PC-3 (cell line): ENCODE results near the gene MPZL1. TPM values are rescaled to one million over a fixed set of nuclear protein-coding genes. Genes with fewer than 3 reads are reported as not detected.
"Not testable (repeated sequence)": the region's sequence is repeated elsewhere in the genome, so short reads cannot be mapped to it uniquely, and the experiment has no call there.

Experiments
- ATAC-seq: fragments of 200-7000 bp; cut with Tn5 transposase; 2 replicates; pipeline ENCODE4 v1.9.1; 2020; ENCODE audit warnings: mild to moderate bottlenecking, moderate library complexity
- BruUV-seq: library from RNA; stranded (reverse); fragments of 400-500 nt; replicated peaks from 2 replicates; lab custom pipeline; 2021; lab: Mats Ljungman, UMichigan
- CTCF ChIA-PET: fragments of 300-600 bp; sonication (Branson Sonifier 250); formaldehyde crosslinking; loops from one replicate; lab custom pipeline; 2022; ENCODE audit warnings: antibody characterized with exemption; lab: Charles Lee
- POLR2A ChIA-PET: fragments of 300-600 bp; sonication (Branson Sonifier 250); formaldehyde crosslinking; loops from one replicate; lab custom pipeline; 2022; ENCODE audit warnings: antibody characterized with exemption; ENCODE audit not compliant: unreplicated experiment; lab: Charles Lee
- DNase-seq: peaks from one replicate; pipeline ENCODE4 v3.0.0-alpha.2; 2015
- H2AFZ ChIP-seq: fragments of 300-600 bp; sonication (generic); 2 replicates; pipeline ENCODE4 v1.6.0; 2016; ENCODE audit warnings: antibody characterized with exemption, low read length
- H3F3A ChIP-seq: fragments of 300-600 bp; sonication (generic); one replicate; pipeline ENCODE4 v1.6.0; 2017; ENCODE audit warnings: antibody characterized with exemption, low read length, control low read depth, mild to moderate bottlenecking; ENCODE audit not compliant: unreplicated experiment
- H3K27ac ChIP-seq: fragments of 300-600 bp; sonication (generic); 2 replicates; pipeline ENCODE4 v1.5.1; 2016; ENCODE audit warnings: mild to moderate bottlenecking, low read length
- H3K27me3 ChIP-seq: fragments of 300-600 bp; sonication (generic); 2 replicates; pipeline ENCODE4 v1.6.1; 2016; ENCODE audit warnings: low read length, mixed read lengths
- H3K36me3 ChIP-seq: fragments of 300-600 bp; sonication (generic); 2 replicates; pipeline ENCODE4 v1.6.1; 2016; ENCODE audit warnings: low read depth, mixed run types, low read length, mixed read lengths
- H3K4me1 ChIP-seq: fragments of 300-600 bp; sonication (generic); 2 replicates; pipeline ENCODE4 v1.5.1; 2016; ENCODE audit warnings: low read length; ENCODE audit not compliant: insufficient read depth
- H3K4me2 ChIP-seq: fragments of 300-600 bp; sonication (generic); 2 replicates; pipeline ENCODE4 v1.6.0; 2016; ENCODE audit warnings: low read length
- H3K4me3 ChIP-seq: fragments of 300-600 bp; sonication (generic); 2 replicates; pipeline ENCODE4 v1.5.1; 2016; ENCODE audit warnings: mild to moderate bottlenecking, low read length, mixed read lengths
- H3K79me2 ChIP-seq: fragments of 300-600 bp; sonication (generic); 2 replicates; pipeline ENCODE4 v1.6.1; 2017; ENCODE audit warnings: low read length, mixed read lengths
- H3K9ac ChIP-seq: fragments of 300-600 bp; sonication (generic); 2 replicates; pipeline ENCODE4 v1.6.0; 2016; ENCODE audit warnings: mild to moderate bottlenecking, low read length
- H3K9me2 ChIP-seq: fragments of 300-600 bp; sonication (generic); replicated peaks from 2 replicates; pipeline ENCODE4 v1.6.1; 2016; ENCODE audit warnings: mixed run types, low read length, mixed read lengths
- H3K9me3 ChIP-seq: fragments of 300-600 bp; sonication (generic); 2 replicates; pipeline ENCODE4 v1.6.1; 2016; ENCODE audit warnings: low read length, mixed read lengths
- H4K20me1 ChIP-seq: fragments of 300-600 bp; sonication (generic); 2 replicates; pipeline ENCODE4 v1.6.1; 2016; ENCODE audit warnings: low read length, mixed read lengths
- CTCF ChIP-seq: fragments of 300-600 bp; sonication (generic); conservative IDR thresholded peaks from 2 replicates; pipeline ENCODE4 v1.5.1; 2017; ENCODE audit warnings: antibody characterized with exemption, low read depth, mild to moderate bottlenecking, low read length
- EZH2 ChIP-seq: fragments of 300-600 bp; sonication (generic); IDR thresholded peaks from one replicate; pipeline ENCODE4 v1.6.1; 2017; ENCODE audit warnings: antibody characterized with exemption, mild to moderate bottlenecking, low read length; ENCODE audit not compliant: unreplicated experiment
- EZH2phosphoT487 ChIP-seq: fragments of 300-600 bp; sonication (generic); IDR thresholded peaks from 2 replicates; pipeline ENCODE4 v1.6.1; 2018; ENCODE audit warnings: mild to moderate bottlenecking, antibody characterized with exemption, low read length, borderline replicate concordance
- intact Hi-C: fragments of 100-400 bp; cut with micrococcal nuclease; formaldehyde crosslinking; loops from 2 replicates; pipeline ENCODE4 v1.9.0; 2023
- total RNA-seq: library from RNA; depleted of rRNA; stranded (reverse); fragments of >200 nt; gene quantifications from 2 replicates; pipeline ENCODE4 v1.2.3, GENCODE V29; 2014

MPZL1 gene
- total RNA-seq, 1 experiment from 2014 or later: 86.5 TPM

DNA sequence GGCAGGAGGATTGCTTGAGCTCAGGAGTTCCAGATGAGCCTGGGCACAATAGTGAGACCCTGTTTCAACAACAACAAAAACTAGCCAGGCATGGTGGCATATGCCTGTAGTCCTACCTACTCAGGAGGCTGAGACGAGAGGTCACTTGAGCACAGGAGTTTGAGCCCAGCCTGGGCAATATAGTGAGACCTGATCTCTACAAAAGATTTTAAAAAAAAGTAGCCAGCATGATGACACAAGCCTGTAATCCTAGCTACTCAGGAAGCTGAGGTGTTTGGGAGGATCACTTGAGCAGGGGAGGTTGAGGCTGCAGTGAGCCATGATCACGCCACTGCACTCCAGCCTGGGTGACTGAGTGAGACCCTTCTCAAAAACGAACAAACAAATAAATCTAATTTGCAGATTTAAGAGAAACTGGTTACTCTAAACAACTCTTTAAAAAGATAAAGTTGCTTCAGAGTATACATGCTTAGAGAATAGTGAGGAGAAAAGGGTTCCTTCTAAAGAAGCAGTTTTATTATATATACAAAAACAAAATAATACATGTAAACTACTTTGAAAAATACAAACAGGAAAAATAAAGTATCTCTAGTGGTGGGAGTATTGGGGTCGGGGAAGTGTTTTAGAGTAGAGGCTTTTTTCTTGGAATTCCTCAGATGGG lies 103.8 kb downstream of the MPZL1 start:
- H3K79me2 ChIP-seq: no peaks in the 10 kb centered on the region
- peaks cover 3% of the 10 kb centered on the region for H3K4me1 ChIP-seq
- no peaks in the 10 kb centered on the region for H3K9me3 ChIP-seq
- POLR2A ChIA-PET: no interaction called here
- no peak for DNase-seq
- H3K4me3 ChIP-seq: no peak overlapping the region
- no peak for TF ChIP-seq EZH2phosphoT487
- no peak for TF ChIP-seq EZH2
- TF ChIP-seq CTCF: no peak
- H2AFZ ChIP-seq: no peak overlapping the region
- no TSS peak for BruUV-seq
- no peak overlapping the region for H3K4me2 ChIP-seq
- H3K36me3 ChIP-seq: no peaks in the 10 kb centered on the region
- H4K20me1 ChIP-seq: no peaks in the 10 kb centered on the region
- H3F3A ChIP-seq: no peaks in the 10 kb centered on the region
- H3K27ac ChIP-seq: no peak overlapping the region
- no peaks in the 10 kb centered on the region for H3K27me3 ChIP-seq
- intact Hi-C loops: no loop called here
- H3K9me2 ChIP-seq: no peaks in the 10 kb centered on the region
- no peak overlapping the region for H3K9ac ChIP-seq
- no peak for ATAC-seq
- CTCF ChIA-PET: no interaction called here

DNA sequence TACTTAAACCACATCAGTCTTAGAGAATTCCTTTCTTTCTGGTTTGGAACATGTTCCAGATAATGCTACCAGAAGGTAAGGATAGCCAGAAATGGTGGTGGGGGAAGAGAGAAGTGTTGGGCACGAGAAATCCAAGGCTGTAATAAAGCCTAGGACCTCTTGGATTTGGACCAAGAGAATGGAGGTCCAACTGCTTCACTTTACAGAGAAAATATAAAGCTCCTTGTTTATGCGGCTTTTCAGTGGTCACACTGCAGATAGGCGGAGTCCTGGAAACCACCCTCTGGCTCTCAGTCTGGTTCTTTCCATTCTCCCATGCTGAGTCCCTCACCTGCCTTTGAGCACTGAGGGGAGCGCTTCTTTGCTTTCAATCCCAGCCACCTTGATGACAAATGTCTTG lies 104.3 kb downstream of the MPZL1 start:
- Histone ChIP-seq H4K20me1 (no peaks in the 10 kb centered on the region), H3F3A (no peaks in the 10 kb centered on the region), H2AFZ (no peak overlapping the region), H3K9ac (no peak overlapping the region), H3K9me3 (no peaks in the 10 kb centered on the region), H3K79me2 (no peaks in the 10 kb centered on the region), H3K27me3 (no peaks in the 10 kb centered on the region), H3K9me2 (no peaks in the 10 kb centered on the region), H3K4me3 (no peak overlapping the region), H3K36me3 (no peaks in the 10 kb centered on the region), H3K4me1 (no peaks in the 10 kb centered on the region), H3K27ac (no peak overlapping the region), H3K4me2 (no peak overlapping the region)
- TF ChIP-seq EZH2phosphoT487 (no peak), EZH2 (no peak), CTCF (no peak)
- CTCF ChIA-PET: no interaction called here
- POLR2A ChIA-PET: no interaction called here
- DNase-seq: no peak
- intact Hi-C loops: no loop called here
- BruUV-seq: no TSS peak
- ATAC-seq: no peak

DNA sequence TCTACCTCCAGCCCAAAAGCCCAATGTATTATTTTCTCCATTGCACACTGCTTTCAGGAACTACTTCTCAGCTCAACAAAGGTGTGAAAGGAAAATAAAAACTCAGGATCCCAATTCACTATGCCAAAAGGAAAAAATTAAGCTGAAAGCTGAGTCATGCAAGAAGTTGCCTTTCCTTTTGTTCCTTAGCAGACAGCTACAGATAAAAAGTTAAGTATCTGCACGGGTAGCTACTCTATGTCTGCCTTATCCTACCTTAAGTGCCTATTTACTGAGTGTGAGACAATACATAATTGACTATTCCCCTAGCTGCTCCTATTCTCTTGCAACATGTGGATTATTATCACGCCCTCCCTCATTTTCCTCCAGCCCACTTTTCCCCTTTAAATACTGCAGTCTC lies 108.1 kb downstream of the MPZL1 start:
- H3K4me1 ChIP-seq: no peaks in the 10 kb centered on the region
- ATAC-seq (no peak), DNase-seq (no peak)
- CTCF ChIA-PET: no interaction called here
- H3K9ac ChIP-seq: no peak overlapping the region
- no peaks in the 10 kb centered on the region for H3K9me2 ChIP-seq
- BruUV-seq: no TSS peak
- no peaks in the 10 kb centered on the region for H3K36me3 ChIP-seq
- no peaks in the 10 kb centered on the region for H4K20me1 ChIP-seq
- POLR2A ChIA-PET: no interaction called here
- no peak overlapping the region for H3K4me3 ChIP-seq
- no peaks in the 10 kb centered on the region for H3F3A ChIP-seq
- H3K79me2 ChIP-seq: no peaks in the 10 kb centered on the region
- H3K4me2 ChIP-seq: no peak overlapping the region
- TF ChIP-seq EZH2phosphoT487 (no peak), EZH2 (no peak), CTCF (no peak)
- H3K9me3 ChIP-seq: no peaks in the 10 kb centered on the region
- intact Hi-C loops: no loop called here
- no peak overlapping the region for H3K27ac ChIP-seq
- no peaks in the 10 kb centered on the region for H3K27me3 ChIP-seq
- no peak overlapping the region for H2AFZ ChIP-seq

DNA sequence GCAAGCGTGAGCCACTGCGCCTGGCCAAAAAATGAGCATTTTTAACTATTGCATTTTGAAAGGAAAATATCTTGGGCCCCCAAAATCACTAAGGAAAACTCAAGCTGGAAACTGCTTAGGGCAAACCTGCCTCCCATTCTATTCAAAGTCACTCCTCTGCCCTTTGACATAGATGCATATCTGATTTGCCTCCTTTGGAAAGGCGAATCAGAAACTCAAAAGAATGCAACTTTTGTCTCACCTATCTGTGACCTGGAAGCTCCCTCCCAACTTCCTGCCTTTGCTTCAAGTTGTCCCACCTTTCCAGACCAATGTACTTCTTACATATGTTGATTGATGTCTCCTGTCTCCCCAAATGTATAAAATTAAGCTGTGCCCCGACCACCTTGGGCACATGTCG lies 108.9 kb downstream of the MPZL1 start:
- H3K9ac ChIP-seq, H3K4me2 ChIP-seq, H3K27me3 ChIP-seq, ATAC-seq, H3F3A ChIP-seq, H3K4me1 ChIP-seq, H3K79me2 ChIP-seq, intact Hi-C loops, H3K9me2 ChIP-seq, H3K4me3 ChIP-seq, CTCF ChIA-PET, BruUV-seq, H3K27ac ChIP-seq, H3K36me3 ChIP-seq, DNase-seq, H2AFZ ChIP-seq, POLR2A ChIA-PET, H4K20me1 ChIP-seq, H3K9me3 ChIP-seq: not testable (repeated sequence)
